H9 (cell line): Measurements from ENCODE around the gene ZNF664. TPM values are rescaled to one million over a fixed set of nuclear protein-coding genes. Genes with fewer than 3 reads are reported as not detected.

Experiments
- DNase-seq: peaks from one replicate; pipeline ENCODE4 v3.0.0-alpha.2; 2017
- H2AFZ ChIP-seq: one replicate; pipeline ENCODE4 v1.6.1; 2013; ENCODE audit warnings: mild to moderate bottlenecking, low read length, control low read depth, moderate library complexity
- H2AK5ac ChIP-seq: 2 replicates; pipeline ENCODE4 v1.6.1; 2013; ENCODE audit warnings: low read length, control low read depth, mixed read lengths; ENCODE audit not compliant: insufficient read length
- H2BK120ac ChIP-seq: one replicate; pipeline ENCODE4 v1.6.1; 2013; ENCODE audit warnings: low read depth, mild to moderate bottlenecking, low read length, control low read depth, inconsistent platforms; ENCODE audit not compliant: poor library complexity, severe bottlenecking
- H2BK12ac ChIP-seq: 2 replicates; pipeline ENCODE4 v1.6.1; 2013; ENCODE audit warnings: low read length, control low read depth, mixed read lengths, low read depth; ENCODE audit not compliant: insufficient read length
- H2BK15ac ChIP-seq: 2 replicates; pipeline ENCODE4 v1.6.1; 2013; ENCODE audit warnings: low read depth, low read length, control low read depth
- H2BK20ac ChIP-seq: one replicate; pipeline ENCODE4 v1.6.1; 2013; ENCODE audit warnings: low read depth, mild to moderate bottlenecking, low read length, control low read depth, inconsistent platforms; ENCODE audit not compliant: poor library complexity, severe bottlenecking
- H2BK5ac ChIP-seq: 2 replicates; pipeline ENCODE4 v1.6.1; 2013; ENCODE audit warnings: low read length, control low read depth, mixed read lengths; ENCODE audit not compliant: insufficient read length
- H3K14ac ChIP-seq: 2 replicates; pipeline ENCODE4 v1.6.1; 2013; ENCODE audit warnings: low read length, control low read depth; ENCODE audit not compliant: insufficient read depth
- H3K18ac ChIP-seq: 2 replicates; pipeline ENCODE4 v1.6.1; 2013; ENCODE audit warnings: low read depth, mild to moderate bottlenecking, mixed read lengths, low read length, control low read depth; ENCODE audit not compliant: insufficient read length
- H3K23ac ChIP-seq: 2 replicates; pipeline ENCODE4 v1.6.1; 2013; ENCODE audit warnings: low read length, control low read depth, mixed read lengths, low read depth; ENCODE audit not compliant: insufficient read length
- H3K23me2 ChIP-seq: 2 replicates; pipeline ENCODE4 v1.6.1; 2013; ENCODE audit warnings: low read depth, mild to moderate bottlenecking, mixed read lengths, low read length, control low read depth; ENCODE audit not compliant: insufficient read length, poor library complexity, severe bottlenecking
- H3K27ac ChIP-seq: 2 replicates; pipeline ENCODE4 v1.5.1; 2013; ENCODE audit warnings: low read length, control low read depth, mixed read lengths, low read depth; ENCODE audit not compliant: insufficient read length
- H3K27me3 ChIP-seq: 2 replicates; pipeline ENCODE4 v1.6.1; 2013; ENCODE audit warnings: low read length, control low read depth, inconsistent platforms; ENCODE audit not compliant: insufficient read depth
- H3K4ac ChIP-seq: 2 replicates; pipeline ENCODE4 v1.6.1; 2013; ENCODE audit warnings: low read depth, mild to moderate bottlenecking, control low read depth, inconsistent platforms, low read length, moderate library complexity
- H3K4me1 ChIP-seq: 2 replicates; pipeline ENCODE4 v1.6.1; 2013; ENCODE audit warnings: low read length, control low read depth, inconsistent platforms; ENCODE audit not compliant: insufficient read depth
- H3K4me2 ChIP-seq: 2 replicates; pipeline ENCODE4 v1.6.1; 2013; ENCODE audit warnings: low read length, control low read depth, mixed read lengths; ENCODE audit not compliant: insufficient read length, insufficient read depth
- H3K56ac ChIP-seq: 2 replicates; pipeline ENCODE4 v1.6.1; 2013; ENCODE audit warnings: low read depth, mild to moderate bottlenecking, mixed read lengths, low read length, control low read depth; ENCODE audit not compliant: insufficient read length
- H3K79me1 ChIP-seq: 2 replicates; pipeline ENCODE4 v1.6.1; 2013; ENCODE audit warnings: low read depth, mild to moderate bottlenecking, moderate library complexity, low read length, control low read depth, inconsistent platforms; ENCODE audit not compliant: insufficient read depth, poor library complexity, severe bottlenecking
- H3K79me2 ChIP-seq: 2 replicates; pipeline ENCODE4 v1.6.1; 2013; ENCODE audit warnings: low read length, control low read depth, inconsistent platforms; ENCODE audit not compliant: insufficient read depth
- H3K9ac ChIP-seq: 2 replicates; pipeline ENCODE4 v1.6.1; 2013; ENCODE audit warnings: low read length, control low read depth, mixed read lengths; ENCODE audit not compliant: insufficient read length; ENCODE audit errors: extremely low read depth
- H3K9me3 ChIP-seq: one replicate; pipeline ENCODE4 v1.6.1; 2013; ENCODE audit warnings: low read depth, low read length, inconsistent platforms; ENCODE audit not compliant: control insufficient read depth
- H3T11ph ChIP-seq: one replicate; pipeline ENCODE4 v1.6.1; 2013; ENCODE audit warnings: mild to moderate bottlenecking, low read length, control low read depth, inconsistent platforms
- H4K20me1 ChIP-seq: one replicate; pipeline ENCODE4 v1.6.1; 2013; ENCODE audit not compliant: control insufficient read depth, insufficient read length, insufficient read depth
- H4K5ac ChIP-seq: 2 replicates; pipeline ENCODE4 v1.6.1; 2013; ENCODE audit warnings: low read depth, mild to moderate bottlenecking, mixed read lengths, low read length, control low read depth; ENCODE audit not compliant: insufficient read length
- H4K8ac ChIP-seq: replicated peaks from 2 replicates; pipeline ENCODE4 v1.6.1; 2013; ENCODE audit warnings: low read length, control low read depth, mixed read lengths, low read depth; ENCODE audit not compliant: insufficient read length
- H4K91ac ChIP-seq: 2 replicates; pipeline ENCODE4 v1.6.1; 2013; ENCODE audit warnings: low read depth, mild to moderate bottlenecking, moderate library complexity, mixed read lengths, low read length, control low read depth; ENCODE audit not compliant: insufficient read length
- H3K27ac Mint-ChIP-seq, 3 experiments: 2 replicates in 2 of 3; 3 replicates in 1 of 3; pipeline ENCODE4 v1.8.0; 2020 to 2021; ENCODE audit warnings: mixed read lengths in 3 of 3, mild to moderate bottlenecking in 1 of 3, moderate library complexity in 1 of 3
- H3K27me3 Mint-ChIP-seq: 2 replicates; pipeline ENCODE4 v1.8.0; 2021; ENCODE audit warnings: low read depth, mild to moderate bottlenecking, moderate library complexity, mixed read lengths
- H3K36me3 Mint-ChIP-seq, 3 experiments: 2 replicates in 2 of 3; 3 replicates in 1 of 3; pipeline ENCODE4 v1.8.0; 2020 to 2021; ENCODE audit warnings: low read depth in 3 of 3, mixed read lengths in 3 of 3; ENCODE audit not compliant: insufficient read depth in 1 of 3
- H3K4me1 Mint-ChIP-seq, 2 experiments: 2 replicates each; pipeline ENCODE4 v1.8.0; 2020; ENCODE audit warnings: mixed read lengths in 2 of 2
- H3K4me3 Mint-ChIP-seq, 2 experiments: 2 replicates in 1 of 2; 3 replicates in 1 of 2; pipeline ENCODE4 v1.8.0; 2020 to 2021; ENCODE audit warnings: mild to moderate bottlenecking in 2 of 2, mixed read lengths in 2 of 2, moderate library complexity in 1 of 2
- H3K9me3 Mint-ChIP-seq, 2 experiments: 2 replicates in 1 of 2; 3 replicates in 1 of 2; pipeline ENCODE4 v1.8.0; 2020; ENCODE audit warnings: mild to moderate bottlenecking in 2 of 2, mixed read lengths in 2 of 2, moderate library complexity in 1 of 2
- CTCF ChIP-seq: fragments of 200-600 bp; sonication (generic); conservative IDR thresholded peaks from 3 replicates; pipeline ENCODE4 v1.8.0; 2021; ENCODE audit warnings: antibody characterized with exemption, mild to moderate bottlenecking
- WGBS: extraction: QIAGEN DNeasy Blood & Tissue Kit; methylation state at CpG from one replicate; pipeline ENCODE4 v1.1.7; 2013; ENCODE audit warnings: missing lambda C conversion rate, low lambda C conversion rate, mixed read lengths; ENCODE audit not compliant: insufficient read length; ENCODE audit errors: extremely low coverage; 5-methylcytosine and 5-hydroxymethylcytosine counted together
- total RNA-seq: library from RNA; stranded (reverse); gene quantifications from 2 replicates; pipeline ENCODE4 v1.2.1, GENCODE V29; 2021

ZNF664 gene
- total RNA-seq, 1 experiment from 2014 or later = 29.5 TPM

GRCh38 chr12:124055066-124055465, 82.1 kb downstream of the ZNF664 start:
- H4K5ac ChIP-seq = no peak overlapping the region
- H3K27ac ChIP-seq = no peak overlapping the region
- H2BK15ac ChIP-seq = no peak overlapping the region
- H3K4ac ChIP-seq = no peak overlapping the region
- H3K9ac ChIP-seq = no peak overlapping the region
- H3K23me2 ChIP-seq = no peaks in the 10 kb centered on the region
- H3K18ac ChIP-seq = no peak overlapping the region
- Mint-ChIP-seq H3K4me1 (peaks cover 11% of the 10 kb centered on the region in 2 experiments), H3K27me3 (no peaks in the 10 kb centered on the region; the same call in 1 of the 2 replicates), H3K4me3 (no peak overlapping the region), H3K9me3 (peaks cover 4 to 7% of the 10 kb centered on the region in 2 experiments; a peak in 2 of 5 replicates), H3K27ac (no peak overlapping the region; a peak in 1 of 7 replicates), H3K36me3 (peaks cover 0 to 3% (median 0%) of the 10 kb centered on the region in 3 experiments; a peak in 2 of 7 replicates)
- no peak overlapping the region for H4K91ac ChIP-seq
- H3K27me3 ChIP-seq = no peaks in the 10 kb centered on the region
- H2BK5ac ChIP-seq = no peak overlapping the region
- no peak overlapping the region for H3K23ac ChIP-seq
- no peak overlapping the region for H3K4me2 ChIP-seq
- H2BK20ac ChIP-seq = no peak overlapping the region
- H4K8ac ChIP-seq = no peak overlapping the region
- H3K4me1 ChIP-seq = peaks cover 2% of the 10 kb centered on the region; the same call in 1 of the 2 replicates
- no peak overlapping the region for H2AK5ac ChIP-seq
- TF ChIP-seq CTCF = no peak
- no peak overlapping the region for H3K56ac ChIP-seq
- no peak overlapping the region for H3K14ac ChIP-seq
- DNase-seq = no peak
- H3K9me3 ChIP-seq = no peaks in the 10 kb centered on the region
- WGBS = no CpG with 5 or more reads among the region's 1 CpG
- no peak overlapping the region for H2AFZ ChIP-seq
- H2BK120ac ChIP-seq = no peak overlapping the region
- H2BK12ac ChIP-seq = no peak overlapping the region
- H3K79me2 ChIP-seq = no peaks in the 10 kb centered on the region
- H3T11ph ChIP-seq = no peak overlapping the region
- no peaks in the 10 kb centered on the region for H3K79me1 ChIP-seq
- H4K20me1 ChIP-seq = no peaks in the 10 kb centered on the region
